ENCODE data around the gene DOCK3.

DOCK3 gene

DNA sequence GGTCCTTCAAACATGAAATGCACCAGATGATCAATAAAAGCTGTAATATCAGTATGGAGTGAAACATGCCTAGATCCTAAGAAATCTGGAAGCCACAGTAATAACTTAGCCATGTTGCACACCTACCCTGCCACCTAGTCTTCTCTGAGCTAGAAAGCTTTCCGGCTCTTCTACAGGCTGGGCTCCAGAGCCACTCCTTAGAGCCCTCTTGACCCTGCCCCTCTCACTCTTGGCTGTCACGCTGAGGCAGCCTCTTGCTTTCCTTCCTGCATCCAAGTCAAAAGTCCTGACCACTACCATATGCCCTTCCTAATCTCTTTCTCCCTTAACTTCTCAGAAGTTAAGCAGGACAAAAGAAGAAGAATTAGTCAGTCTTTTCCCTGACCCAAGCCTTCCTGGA is 734.1 kb downstream of the DOCK3 start:
- DNase-seq (ENCODE audit: low read depth) = no peak

DNA sequence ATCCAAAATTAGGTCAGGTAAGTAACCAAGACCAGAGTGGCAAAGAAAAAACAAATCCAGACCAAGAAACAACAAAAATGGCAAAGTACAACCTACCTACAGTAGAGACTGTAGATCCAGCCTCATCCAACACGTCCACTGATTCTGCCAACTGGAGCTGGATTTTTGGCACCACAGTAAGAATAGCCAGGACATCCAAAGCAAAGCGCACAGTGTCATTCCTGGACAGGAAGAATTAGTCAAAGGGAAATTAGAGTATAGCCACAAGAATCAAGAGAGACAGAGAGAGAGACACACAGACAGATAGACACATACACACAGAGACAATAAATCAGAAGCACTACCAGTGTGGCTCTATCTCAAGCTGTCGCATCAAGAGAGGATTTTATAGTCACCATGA is 747.5 kb downstream of the DOCK3 start:
- DNase-seq (ENCODE audit: low read depth) = no peak

DNA sequence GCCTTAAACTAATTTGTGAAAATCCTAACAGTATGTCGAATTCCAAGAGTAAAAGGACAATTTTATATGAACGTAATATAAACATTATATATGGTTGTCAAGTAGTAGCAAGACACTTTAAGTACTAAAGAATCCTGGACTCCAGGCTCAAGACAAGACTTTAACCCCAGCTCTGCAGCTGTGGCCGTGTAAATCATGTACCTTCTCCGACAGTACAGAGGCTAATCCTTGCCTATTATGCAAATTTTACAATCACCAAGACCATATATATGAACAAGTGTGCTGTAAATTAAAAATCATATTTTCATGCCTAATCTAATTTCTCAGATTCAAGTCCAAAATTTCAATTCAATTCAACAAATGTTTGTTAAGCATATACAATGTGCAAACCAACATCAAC is 752.2 kb downstream of the DOCK3 start:
- no peak for DNase-seq (ENCODE audit: low read depth)

DNA sequence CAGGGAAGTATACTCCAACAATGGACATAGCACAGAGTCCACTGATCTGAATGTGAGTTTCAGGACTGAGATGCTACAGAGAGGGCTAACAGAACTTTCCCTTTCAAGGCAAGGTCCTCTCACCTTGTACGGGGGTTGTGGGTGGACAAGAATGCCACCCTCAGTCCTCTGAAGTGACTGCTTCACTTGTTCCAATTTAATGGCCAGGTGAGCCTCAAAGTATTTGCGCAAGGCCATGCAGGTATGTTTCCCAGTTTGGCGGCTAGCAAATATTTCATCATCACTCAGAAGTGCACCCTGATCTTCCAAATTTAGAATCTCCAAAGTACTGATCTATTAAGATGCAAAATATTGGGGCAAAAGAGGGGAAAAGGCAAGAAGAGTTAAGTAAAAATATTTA is 754.4 kb downstream of the DOCK3 start:
- DNase-seq (ENCODE audit: low read depth) = no peak

Data from activated gamma-delta T cell treated with anti-CD3 and anti-CD28 coated beads, Interleukin-2, amount 50 U/mL, for 16 hours (primary cell).